Right lobe of liver (tissue), 6 donors: ENCODE data around the gene C16orf54. TPM values are rescaled to one million over a fixed set of nuclear protein-coding genes. Genes with fewer than 3 reads are reported as not detected.
A peak's percentile ranks its signal among the peaks of the same experiment; 100 is the strongest.
"Not testable (repeated sequence)": the region's sequence is repeated elsewhere in the genome, so short reads cannot be mapped to it uniquely, and the experiment has no call there.

Experiments used
- ATAC-seq, 4 donors: fragments of 200-7000 bp; cut with Tn5 transposase; one replicate each; pipeline ENCODE4 v1.9.1; 2020; ENCODE audit warnings: mild to moderate bottlenecking in 4 of 4, moderate library complexity in 4 of 4
- DNase-seq, 3 donors: peaks; one replicate each; pipeline ENCODE4 v3.0.0-alpha.2; 2020
- H3K27ac ChIP-seq, 3 donors: fragments of 200-600 bp; one replicate each; pipeline ENCODE4 v1.8.0; 2022
- H3K27me3 ChIP-seq, 2 donors: fragments of 200-600 bp; one replicate each; pipeline ENCODE4 v1.8.0; 2022
- H3K36me3 ChIP-seq, 4 donors: fragments of 200-600 bp; sonication (generic) in 1 of 4; one replicate each; pipeline versions ENCODE4 v1.5.1 to v1.8.0; 2017 to 2022; ENCODE audit warnings: control low read depth in 1 of 4
- H3K4me1 ChIP-seq, 4 donors: fragments of 200-600 bp; sonication (generic) in 1 of 4; one replicate each; pipeline versions ENCODE4 v1.5.1 to v1.8.0; 2017 to 2022; ENCODE audit warnings: control low read depth in 1 of 4
- H3K4me3 ChIP-seq, 3 donors: fragments of 200-600 bp; one replicate each; pipeline ENCODE4 v1.8.0; 2022
- H3K9me3 ChIP-seq, 4 donors: fragments of 200-600 bp; sonication (generic) in 1 of 4; one replicate each; pipeline versions ENCODE4 v1.5.1 to v1.8.0; 2017 to 2022; ENCODE audit warnings: control low read depth in 1 of 4
- CTCF ChIP-seq, 4 donors: fragments of 200-600 bp in 3 of 4; fragments of 450-650 bp in 1 of 4; IDR thresholded peaks; one replicate each; pipeline versions ENCODE4 v1.5.1 to v1.8.0; 2016 to 2022; ENCODE audit warnings: antibody characterized with exemption in 4 of 4, mild to moderate bottlenecking in 2 of 4
- POLR2A ChIP-seq: fragments of 450-650 bp; IDR thresholded peaks from one replicate; pipeline ENCODE4 v1.6.1; 2017; ENCODE audit warnings: antibody characterized with exemption, mild to moderate bottlenecking
- WGBS: methylation state at CpG from one replicate; pipeline ENCODE4 v1.1.6; 2018; ENCODE audit warnings: low coverage, low lambda C conversion rate; ENCODE audit not compliant: insufficient coverage; ENCODE audit errors: missing lambda C conversion rate; 5-methylcytosine and 5-hydroxymethylcytosine counted together
- intact Hi-C, 2 donors: fragments of 100-400 bp; cut with DNase I; formaldehyde crosslinking; loops; one replicate each; pipeline versions ENCODE4 v1.11.2 to v1.14.1; 2022
- total RNA-seq, 6 experiments: library from RNA; depleted of rRNA in 2 of 6; stranded (reverse); fragments of >200 nt in 2 of 6; fragmentation: NEBNext Ultra II Directional in 3 of 6; extraction: Animal tissue kit (Norgen Biotek cat#: 25700) in 3 of 6; gene quantifications; one replicate each; pipeline versions ENCODE4 v1.1.0 to v1.2.4, GENCODE V29; 2016 to 2023
- donor health status: DM: no; HTN: yes; CAD: no.
- donor health status: DM: no; HTN: no; CAD: no.
- donor health status: DM: no; HTN: no; CAD: no.
- donor health status: DM: no; HTN: yes; CAD: no.
- donor health status: DM: no; HTN: yes; CAD: no.

The C16orf54 gene
- total RNA-seq, 6 experiments from 2014 or later = 0.40 to 1.2 (median 0.66) TPM

GRCh38 chr16:29777576-29778350 lies 32.0 kb upstream of the C16orf54 start, which contains the start of gene ZG16:
Gene ZG16, plus strand, starts transcription at chr16:29778256. Its CDS starts 1,011 bp downstream, at chr16:29779267.
- H3K9me3 ChIP-seq = no peaks in the 10 kb centered on the region
- no peak for TF ChIP-seq POLR2A
- WGBS = 73% methylated on average over 9 of the region's 10 CpGs
- intact Hi-C loops = no loop called here
- no peaks in the 10 kb centered on the region for H3K36me3 ChIP-seq
- DNase-seq (no peak), ATAC-seq (no peak)
- H3K4me3 ChIP-seq = no peak within 1 kb of the TSS
- peaks cover 0 to 5% (median 0%) of the 10 kb centered on the region in 4 donors for H3K4me1 ChIP-seq
- H3K27ac ChIP-seq = no peak within 1 kb of the TSS
- no peaks in the 10 kb centered on the region for H3K27me3 ChIP-seq

DNA sequence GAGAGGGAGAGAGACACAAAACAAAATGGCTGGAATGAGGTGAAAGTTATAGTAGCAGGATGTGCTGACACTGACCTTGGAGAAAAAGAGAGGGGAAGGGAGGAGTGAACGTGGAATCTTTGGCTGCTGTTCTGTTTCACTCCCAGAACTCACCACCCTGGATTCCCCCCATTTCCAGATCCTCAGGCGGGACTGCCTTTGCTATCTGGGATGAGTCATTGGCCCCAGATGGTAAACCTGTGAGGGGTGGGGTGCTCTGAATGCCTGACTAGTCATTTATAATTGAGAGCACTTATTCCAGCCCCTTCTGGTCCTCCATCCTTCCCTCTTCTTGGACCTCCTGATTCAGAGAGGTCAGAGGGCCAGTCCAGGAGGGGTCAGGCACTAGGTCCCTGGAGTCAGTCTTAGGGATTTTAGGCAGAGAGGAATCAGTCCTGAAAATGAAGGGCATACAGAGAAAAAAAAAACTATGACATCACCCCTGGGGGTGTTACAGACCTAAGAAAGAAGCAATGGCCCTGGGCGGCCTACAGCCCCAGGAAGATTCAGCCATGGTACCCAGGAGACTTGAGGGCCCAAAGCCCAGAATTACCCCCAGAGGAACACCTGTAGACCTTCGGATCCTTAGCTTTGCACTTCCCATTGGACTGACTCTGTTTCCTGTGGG lies 30.1 kb upstream of the C16orf54 start:
- TF ChIP-seq CTCF (IDR thresholded peaks at IDR 0.05) (no peak), POLR2A (no peak)
- WGBS = 71% methylated on average over 1 of the region's 4 CpGs
- ATAC-seq = no peak
- H3K4me3 ChIP-seq = no peak overlapping the region
- H3K4me1 ChIP-seq = peaks cover 0 to 10% (median 0%) of the 10 kb centered on the region in 4 donors
- no peaks in the 10 kb centered on the region for H3K36me3 ChIP-seq
- H3K9me3 ChIP-seq = no peaks in the 10 kb centered on the region
- H3K27ac ChIP-seq = no peak overlapping the region
- H3K27me3 ChIP-seq = no peaks in the 10 kb centered on the region
- DNase-seq = no peak
- intact Hi-C loops = no loop called here

DNA sequence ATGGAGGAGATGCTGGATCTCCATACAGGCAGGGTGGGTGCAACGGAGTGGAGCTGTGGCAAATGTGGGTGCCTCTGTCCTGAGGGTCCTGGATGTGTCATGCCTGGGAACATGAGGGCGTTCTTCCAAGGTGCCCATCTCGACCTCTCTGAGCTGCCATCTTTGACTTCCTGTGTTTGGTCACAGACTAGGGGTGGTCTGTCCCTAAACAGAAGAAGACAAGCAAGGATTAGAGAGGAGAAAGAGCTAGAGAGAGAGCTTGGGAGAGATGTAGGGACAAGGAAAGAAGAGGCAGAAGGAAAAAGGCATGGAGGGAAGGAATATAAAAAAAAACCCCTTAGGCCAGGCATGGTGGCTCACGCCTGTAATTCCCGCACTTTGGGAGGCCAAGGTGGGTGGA lies 28.9 kb upstream of the C16orf54 start:
- TF ChIP-seq POLR2A = no peak
- H3K27me3 ChIP-seq = no peaks in the 10 kb centered on the region
- H3K4me3 ChIP-seq = no peak overlapping the region
- peaks cover 0 to 10% (median 0%) of the 10 kb centered on the region in 4 donors for H3K4me1 ChIP-seq
- H3K9me3 ChIP-seq = no peaks in the 10 kb centered on the region
- WGBS = 88% methylated on average over 2 of the region's 5 CpGs
- no peak overlapping the region for H3K27ac ChIP-seq
- ATAC-seq (no peak), DNase-seq (no peak)
- intact Hi-C loops = no loop called here
- H3K36me3 ChIP-seq = no peaks in the 10 kb centered on the region

- H3K4me3 ChIP-seq, H3K36me3 ChIP-seq, H3K27ac ChIP-seq, H3K9me3 ChIP-seq, H3K27me3 ChIP-seq, intact Hi-C loops: not testable (repeated sequence)
- H3K4me1 ChIP-seq = peaks cover 0 to 20% (median 5%) of the 10 kb centered on the region in 4 donors
- WGBS = 63% methylated on average over 6 of the region's 7 CpGs
- ATAC-seq (peak; percentile 93 to 95 (median 94)), DNase-seq (peak; percentile 50 to 73 (median 71))
These were observed 26.5 kb upstream of the C16orf54 start for GRCh38 chr16:29772330-29772729.

DNA sequence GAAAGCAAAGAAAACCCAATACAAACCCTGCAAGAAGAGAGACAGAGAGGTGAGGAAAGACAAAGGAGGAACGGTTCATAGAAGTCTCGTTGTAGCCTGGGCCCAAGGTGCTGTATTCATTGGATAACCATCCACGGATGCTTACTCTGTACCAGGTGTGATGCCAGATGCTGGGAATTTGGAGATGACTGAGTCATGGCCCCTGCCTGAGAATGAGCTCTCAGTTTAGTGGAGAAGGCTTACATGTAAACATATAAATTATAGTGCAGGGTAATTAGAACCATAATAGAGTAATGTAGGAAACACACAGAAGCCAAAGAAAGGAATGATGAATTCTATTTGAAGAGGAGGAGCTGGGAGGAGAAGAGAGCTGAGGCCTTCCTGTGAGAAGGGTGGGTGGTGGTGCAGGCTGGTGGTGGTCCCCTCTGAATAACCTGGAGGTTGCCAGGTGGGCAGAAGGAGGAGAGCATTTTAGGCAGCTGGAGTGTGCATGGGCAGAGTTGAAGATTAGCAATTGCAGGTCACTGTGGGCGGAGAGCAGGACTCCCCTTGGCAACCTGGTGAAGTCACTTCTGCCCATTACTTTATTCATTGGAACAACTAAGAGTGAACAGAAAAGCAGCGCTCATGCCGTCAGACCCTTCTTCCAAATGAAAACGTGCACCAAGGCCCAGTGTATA lies 24.6 kb upstream of the C16orf54 start:
- no peaks in the 10 kb centered on the region for H3K9me3 ChIP-seq
- H3K4me1 ChIP-seq = peaks cover 0 to 28% (median 9%) of the 10 kb centered on the region in 4 donors
- no peaks in the 10 kb centered on the region for H3K27me3 ChIP-seq
- peak in 1 of 4 donors; percentile 39 for ATAC-seq
- TF ChIP-seq CTCF (IDR thresholded peaks at IDR 0.05) (no peak), POLR2A (no peak)
- no peak for DNase-seq
- WGBS = 56% methylated on average over 7 of the region's 7 CpGs
- H3K4me3 ChIP-seq = no peak overlapping the region
- intact Hi-C loops = no loop called here
- no peak overlapping the region for H3K27ac ChIP-seq
- H3K36me3 ChIP-seq = no peaks in the 10 kb centered on the region
